ENCODE data around the gene RAB31.

Gene RAB31

GRCh38 chr18:9867071-9867594, 159.0 kb downstream of the RAB31 start:
- H3F3A ChIP-seq (ENCODE audit: insufficient read depth, low read length), result no peaks in the 10 kb centered on the region
- H3K4me3 ChIP-seq (ENCODE audit: low read depth, low read length, poor library complexity, severe bottlenecking), result no peak overlapping the region

GRCh38 chr18:9868857-9869714, 161.0 kb downstream of the RAB31 start:
- H3K9ac ChIP-seq (ENCODE audit: low read length), result no peak overlapping the region

More at GRCh38 chr18:9867071-9867594, 159.0 kb downstream of the RAB31 start:
- no peak overlapping the region for H3K27ac ChIP-seq (ENCODE audit: low read depth, low read length, poor library complexity, severe bottlenecking)
- H3K9me2 ChIP-seq (ENCODE audit: low read depth, low read length), result no peaks in the 10 kb centered on the region
- no peak overlapping the region for H2AFZ ChIP-seq (ENCODE audit: low read length)
- TF ChIP-seq CTCF (IDR thresholded peaks at IDR 0.05; ENCODE audit: low read length) (no peak), EZH2 (IDR thresholded peaks at IDR 0.05; ENCODE audit: borderline replicate concordance, low read length) (no peak)
- no peaks in the 10 kb centered on the region for H3K36me3 ChIP-seq (ENCODE audit: insufficient read depth, low read length)
- H3K9ac ChIP-seq (ENCODE audit: low read length), result no peak overlapping the region
- H3K27me3 ChIP-seq (ENCODE audit: insufficient read depth, low read length), result peaks cover 5% of the 10 kb centered on the region; the same call in 1 of the 2 replicates
- no peaks in the 10 kb centered on the region for H3K9me3 ChIP-seq (ENCODE audit: low read length)
- no peak overlapping the region for H3K4me2 ChIP-seq (ENCODE audit: low read length)
- no peaks in the 10 kb centered on the region for H3K79me2 ChIP-seq (ENCODE audit: insufficient read depth, low read length)
- no peaks in the 10 kb centered on the region for H3K4me1 ChIP-seq (ENCODE audit: insufficient read depth, low read length, severe bottlenecking)
- H4K20me1 ChIP-seq (ENCODE audit: insufficient read depth, low read length), result no peaks in the 10 kb centered on the region

GRCh38 chr18:9869715-9870430, 161.8 kb downstream of the RAB31 start:
- Histone ChIP-seq H2AFZ (ENCODE audit: low read length) (no peak overlapping the region), H3K27ac (ENCODE audit: low read depth, low read length, poor library complexity, severe bottlenecking) (no peak overlapping the region), H3K9ac (ENCODE audit: low read length) (no peak overlapping the region), H4K20me1 (ENCODE audit: insufficient read depth, low read length) (no peaks in the 10 kb centered on the region), H3F3A (ENCODE audit: insufficient read depth, low read length) (no peaks in the 10 kb centered on the region), H3K9me3 (ENCODE audit: low read length) (no peaks in the 10 kb centered on the region), H3K4me1 (ENCODE audit: insufficient read depth, low read length, severe bottlenecking) (no peaks in the 10 kb centered on the region), H3K27me3 (ENCODE audit: insufficient read depth, low read length) (no peaks in the 10 kb centered on the region), H3K9me2 (ENCODE audit: low read depth, low read length) (no peaks in the 10 kb centered on the region), H3K4me2 (ENCODE audit: low read length) (no peak overlapping the region), H3K4me3 (ENCODE audit: low read depth, low read length, poor library complexity, severe bottlenecking) (no peak overlapping the region), H3K79me2 (ENCODE audit: insufficient read depth, low read length) (no peaks in the 10 kb centered on the region), H3K36me3 (ENCODE audit: insufficient read depth, low read length) (no peaks in the 10 kb centered on the region)
- TF ChIP-seq EZH2 (IDR thresholded peaks at IDR 0.05; ENCODE audit: borderline replicate concordance, low read length) (no peak), CTCF (IDR thresholded peaks at IDR 0.05; ENCODE audit: low read length) (no peak)

More at GRCh38 chr18:9868857-9869714, 161.0 kb downstream of the RAB31 start:
- no peaks in the 10 kb centered on the region for H3F3A ChIP-seq (ENCODE audit: insufficient read depth, low read length)
- no peaks in the 10 kb centered on the region for H3K9me3 ChIP-seq (ENCODE audit: low read length)
- no peaks in the 10 kb centered on the region for H3K9me2 ChIP-seq (ENCODE audit: low read depth, low read length)
- H3K27ac ChIP-seq (ENCODE audit: low read depth, low read length, poor library complexity, severe bottlenecking), result no peak overlapping the region
- no peak for TF ChIP-seq EZH2 (IDR thresholded peaks at IDR 0.05; ENCODE audit: borderline replicate concordance, low read length)
- TF ChIP-seq CTCF (IDR thresholded peaks at IDR 0.05; ENCODE audit: low read length), result no peak
- H3K4me1 ChIP-seq (ENCODE audit: insufficient read depth, low read length, severe bottlenecking), result no peaks in the 10 kb centered on the region
- H3K79me2 ChIP-seq (ENCODE audit: insufficient read depth, low read length), result no peaks in the 10 kb centered on the region
- no peak overlapping the region for H3K4me3 ChIP-seq (ENCODE audit: low read depth, low read length, poor library complexity, severe bottlenecking)
- no peaks in the 10 kb centered on the region for H3K36me3 ChIP-seq (ENCODE audit: insufficient read depth, low read length)
- H3K4me2 ChIP-seq (ENCODE audit: low read length), result no peak overlapping the region
- H4K20me1 ChIP-seq (ENCODE audit: insufficient read depth, low read length), result no peaks in the 10 kb centered on the region
- no peaks in the 10 kb centered on the region for H3K27me3 ChIP-seq (ENCODE audit: insufficient read depth, low read length)
- H2AFZ ChIP-seq (ENCODE audit: low read length), result no peak overlapping the region
